Neural cell (in vitro differentiated cells): Measurements from ENCODE around the gene PPM1L.

ENCODE experiments used
- CTCF ChIP-seq: fragments of 450-650 bp; IDR thresholded peaks from 2 replicates; pipeline ENCODE4 v1.5.1; 2014; ENCODE audit warnings: antibody characterized with exemption, mild to moderate bottlenecking, moderate library complexity; ENCODE audit not compliant: poor library complexity, severe bottlenecking
- EP300 ChIP-seq: fragments of 450-650 bp; conservative IDR thresholded peaks from 2 replicates; pipeline ENCODE4 v1.6.1; 2014; ENCODE audit warnings: antibody characterized with exemption, mild to moderate bottlenecking, moderate library complexity; ENCODE audit not compliant: poor library complexity, severe bottlenecking
- EZH2 ChIP-seq: fragments of 200-600, 300-800 bp; shearing (Covaris generic), sonication (generic); IDR thresholded peaks from 2 replicates; pipeline ENCODE4 v1.6.1; 2014; ENCODE audit warnings: antibody characterized with exemption, low read length, borderline replicate concordance, mild to moderate bottlenecking; ENCODE audit not compliant: insufficient read depth, poor library complexity, severe bottlenecking
- MXI1 ChIP-seq: fragments of 450-650 bp; conservative IDR thresholded peaks from 2 replicates; pipeline ENCODE4 v1.6.1; 2014; ENCODE audit warnings: antibody characterized with exemption, mild to moderate bottlenecking; ENCODE audit not compliant: poor library complexity, severe bottlenecking
- POLR2AphosphoS5 ChIP-seq: IDR thresholded peaks from 2 replicates; pipeline ENCODE4 v1.6.1; 2012
- RAD21 ChIP-seq: fragments of 450-650 bp; conservative IDR thresholded peaks from 2 replicates; pipeline ENCODE4 v1.6.1; 2014; ENCODE audit warnings: antibody characterized with exemption, mild to moderate bottlenecking, moderate library complexity
- SMC3 ChIP-seq: fragments of 450-650 bp; conservative IDR thresholded peaks from 2 replicates; pipeline ENCODE4 v1.6.1; 2014; ENCODE audit warnings: antibody characterized with exemption, mild to moderate bottlenecking, moderate library complexity; ENCODE audit not compliant: poor library complexity
- TAF1 ChIP-seq: IDR thresholded peaks from 2 replicates; pipeline ENCODE4 v1.6.1; 2012; ENCODE audit warnings: low read depth
- TF ChIP-seq, protein P1 (sequence below): IDR thresholded peaks from 2 replicates; pipeline ENCODE4 v1.6.1; 2012; ENCODE audit warnings: borderline replicate concordance

- TF ChIP-seq POLR2AphosphoS5 (no peak), CTCF (no peak), MXI1 (no peak), EZH2 (no peak), EP300 (no peak), TAF1 (no peak), RAD21 (no peak), SMC3 (no peak)
- TF ChIP-seq, protein P1, sequence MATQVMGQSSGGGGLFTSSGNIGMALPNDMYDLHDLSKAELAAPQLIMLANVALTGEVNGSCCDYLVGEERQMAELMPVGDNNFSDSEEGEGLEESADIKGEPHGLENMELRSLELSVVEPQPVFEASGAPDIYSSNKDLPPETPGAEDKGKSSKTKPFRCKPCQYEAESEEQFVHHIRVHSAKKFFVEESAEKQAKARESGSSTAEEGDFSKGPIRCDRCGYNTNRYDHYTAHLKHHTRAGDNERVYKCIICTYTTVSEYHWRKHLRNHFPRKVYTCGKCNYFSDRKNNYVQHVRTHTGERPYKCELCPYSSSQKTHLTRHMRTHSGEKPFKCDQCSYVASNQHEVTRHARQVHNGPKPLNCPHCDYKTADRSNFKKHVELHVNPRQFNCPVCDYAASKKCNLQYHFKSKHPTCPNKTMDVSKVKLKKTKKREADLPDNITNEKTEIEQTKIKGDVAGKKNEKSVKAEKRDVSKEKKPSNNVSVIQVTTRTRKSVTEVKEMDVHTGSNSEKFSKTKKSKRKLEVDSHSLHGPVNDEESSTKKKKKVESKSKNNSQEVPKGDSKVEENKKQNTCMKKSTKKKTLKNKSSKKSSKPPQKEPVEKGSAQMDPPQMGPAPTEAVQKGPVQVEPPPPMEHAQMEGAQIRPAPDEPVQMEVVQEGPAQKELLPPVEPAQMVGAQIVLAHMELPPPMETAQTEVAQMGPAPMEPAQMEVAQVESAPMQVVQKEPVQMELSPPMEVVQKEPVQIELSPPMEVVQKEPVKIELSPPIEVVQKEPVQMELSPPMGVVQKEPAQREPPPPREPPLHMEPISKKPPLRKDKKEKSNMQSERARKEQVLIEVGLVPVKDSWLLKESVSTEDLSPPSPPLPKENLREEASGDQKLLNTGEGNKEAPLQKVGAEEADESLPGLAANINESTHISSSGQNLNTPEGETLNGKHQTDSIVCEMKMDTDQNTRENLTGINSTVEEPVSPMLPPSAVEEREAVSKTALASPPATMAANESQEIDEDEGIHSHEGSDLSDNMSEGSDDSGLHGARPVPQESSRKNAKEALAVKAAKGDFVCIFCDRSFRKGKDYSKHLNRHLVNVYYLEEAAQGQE: no peak
Observed at GRCh38 chr3:161035711-161036110, 279.7 kb downstream of the PPM1L start.
